Measurements from ENCODE around the gene LST1.
A peak's percentile ranks its signal among the peaks of the same experiment; 100 is the strongest.

Gene LST1

GRCh38 chr6:31620586-31621319 lies 34.7 kb downstream of the LST1 start, which contains the start of gene PRRC2A:
TSS of gene PRRC2A (plus strand) at chr6:31620715. CDS start at chr6:31622790, 2,075 bp downstream.
- peak; percentile 44 for DNase-seq (ENCODE audit: low spot score)

DNA sequence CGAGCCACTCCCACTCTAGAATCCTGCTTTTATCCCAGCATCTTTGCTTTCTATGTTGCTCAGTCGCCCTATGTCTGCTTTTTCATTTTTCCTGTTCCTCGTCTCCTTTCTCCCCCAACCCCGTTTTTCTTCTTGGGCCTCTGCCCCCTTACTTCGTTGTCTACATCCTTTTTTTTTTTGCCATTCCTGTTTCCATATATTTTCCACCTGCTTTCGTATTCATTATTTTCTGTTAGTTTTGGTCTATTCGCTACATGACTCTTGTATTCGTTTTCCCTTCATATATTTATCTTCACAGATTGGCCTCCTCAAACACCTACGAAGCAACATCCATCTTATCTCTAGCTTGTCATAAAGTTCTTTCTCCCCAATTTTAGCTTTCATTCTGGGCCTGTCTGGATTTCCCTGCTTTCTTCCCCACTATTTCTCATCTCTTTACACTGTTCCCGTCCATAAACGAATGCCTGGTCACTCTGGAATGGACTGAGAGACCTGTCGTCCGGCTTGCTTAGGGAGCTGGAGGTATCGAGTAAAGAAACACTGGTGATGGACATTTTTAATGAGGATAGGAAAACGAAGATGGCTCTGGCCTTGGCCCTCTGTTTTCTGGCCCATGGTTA lies 35.4 kb downstream of the LST1 start:
- peak; percentile 39 for DNase-seq (ENCODE audit: low spot score)

DNA sequence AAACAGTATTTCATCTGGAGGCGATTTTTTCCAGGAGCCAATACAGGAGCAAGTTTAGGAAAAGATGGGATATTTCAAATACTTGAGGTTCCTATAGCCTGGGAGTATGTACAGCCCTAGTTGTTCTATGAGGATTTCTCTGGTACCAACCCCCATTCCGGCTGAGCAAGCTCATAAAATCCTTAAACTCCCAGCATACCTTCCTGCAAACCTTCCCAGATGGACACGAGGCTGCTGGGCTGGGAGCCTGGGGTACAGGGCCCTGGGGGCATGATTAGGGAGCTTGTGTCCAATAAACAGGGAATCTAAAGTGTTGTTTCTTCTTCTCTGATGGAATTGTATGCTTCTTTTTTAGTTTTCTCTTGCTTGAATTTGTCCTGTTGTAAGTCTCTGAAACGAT lies 35.9 kb downstream of the LST1 start:
- no peak for DNase-seq (ENCODE audit: low spot score)

DNA sequence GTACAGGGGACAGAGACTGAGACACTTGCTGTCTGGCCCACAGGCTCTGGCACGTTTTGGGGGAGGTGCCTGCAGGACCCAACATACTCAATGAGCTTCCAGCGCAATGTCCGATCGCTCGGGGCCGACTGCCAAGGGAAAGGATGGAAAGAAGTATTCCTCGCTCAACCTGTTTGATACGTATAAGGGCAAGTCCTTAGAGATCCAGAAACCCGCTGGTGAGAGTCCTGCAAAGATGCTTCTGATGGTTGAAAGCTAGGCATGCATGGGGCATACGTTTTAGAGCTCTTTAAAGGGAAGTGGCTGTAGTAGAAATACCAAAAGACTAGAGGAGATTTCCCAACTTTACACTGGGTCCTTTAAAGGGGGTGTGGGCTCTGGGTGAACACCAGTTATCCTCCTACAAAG lies 36.6 kb downstream of the LST1 start:
- no peak for DNase-seq (ENCODE audit: low spot score)

DNA sequence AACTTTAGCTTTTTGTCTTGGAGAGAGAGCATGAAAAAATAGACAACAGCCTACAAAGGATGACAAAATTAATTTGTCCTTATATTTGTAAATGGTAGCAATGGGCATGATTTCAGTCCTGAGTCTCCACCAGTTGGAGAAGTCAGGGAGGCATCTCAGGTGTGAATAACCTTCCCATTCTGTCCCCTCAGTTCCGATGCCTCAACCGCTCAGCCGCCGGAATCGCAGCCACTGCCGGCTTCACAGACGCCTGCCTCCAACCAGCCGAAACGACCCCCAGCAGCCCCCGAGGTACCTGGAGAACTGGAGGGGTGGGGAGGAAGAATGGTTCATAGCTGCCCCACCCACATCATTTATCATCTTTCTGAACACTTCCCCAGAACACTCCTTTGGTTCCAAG lies 38.0 kb downstream of the LST1 start:
- DNase-seq (ENCODE audit: low spot score) = no peak

GRCh38 chr6:31626952-31627351 lies 40.9 kb downstream of the LST1 start:
- DNase-seq (ENCODE audit: low spot score) = no peak

GRCh38 chr6:31627690-31628287 lies 41.7 kb downstream of the LST1 start:
- DNase-seq (ENCODE audit: low spot score) = no peak

GRCh38 chr6:31629014-31629413 lies 42.9 kb downstream of the LST1 start:
- DNase-seq (ENCODE audit: low spot score) = no peak

- DNase-seq (ENCODE audit: low spot score) = no peak
These were observed 44.3 kb downstream of the LST1 start for GRCh38 chr6:31630177-31630934.

DNA sequence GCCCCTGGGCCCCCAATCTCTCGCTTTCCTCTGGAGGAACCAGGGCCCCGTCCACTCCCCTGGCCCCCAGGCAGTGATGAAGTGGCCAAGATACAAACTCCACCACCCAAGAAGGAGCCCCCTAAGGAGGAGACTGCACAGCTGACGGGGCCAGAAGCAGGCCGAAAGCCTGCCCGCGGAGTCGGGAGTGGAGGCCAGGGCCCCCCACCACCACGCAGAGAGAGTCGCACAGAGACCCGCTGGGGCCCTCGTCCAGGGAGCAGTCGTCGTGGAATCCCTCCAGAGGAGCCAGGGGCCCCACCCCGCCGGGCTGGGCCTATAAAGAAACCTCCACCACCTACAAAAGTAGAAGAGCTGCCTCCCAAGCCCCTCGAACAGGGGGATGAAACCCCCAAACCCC lies 45.1 kb downstream of the LST1 start:
- DNase-seq (ENCODE audit: low spot score) = no peak

DNA sequence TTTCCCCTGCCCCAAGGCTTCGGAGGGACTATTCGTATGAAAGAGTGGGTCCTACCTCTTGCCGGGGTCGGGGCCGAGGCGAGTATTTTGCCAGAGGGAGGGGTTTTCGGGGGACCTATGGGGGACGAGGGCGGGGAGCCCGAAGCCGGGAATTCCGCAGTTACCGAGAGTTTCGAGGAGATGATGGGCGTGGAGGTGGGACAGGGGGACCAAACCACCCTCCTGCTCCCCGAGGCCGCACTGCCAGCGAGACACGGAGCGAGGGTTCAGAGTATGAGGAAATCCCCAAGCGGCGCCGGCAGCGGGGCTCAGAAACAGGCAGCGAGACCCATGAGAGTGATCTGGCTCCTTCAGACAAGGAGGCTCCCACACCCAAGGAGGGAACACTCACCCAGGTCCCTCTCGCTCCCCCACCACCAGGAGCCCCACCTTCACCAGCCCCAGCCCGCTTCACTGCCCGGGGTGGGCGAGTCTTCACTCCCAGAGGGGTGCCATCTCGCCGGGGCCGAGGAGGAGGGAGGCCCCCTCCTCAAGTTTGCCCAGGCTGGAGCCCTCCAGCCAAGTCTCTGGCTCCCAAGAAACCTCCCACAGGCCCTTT lies 45.7 kb downstream of the LST1 start:
- DNase-seq (ENCODE audit: low spot score) = no peak

DNA sequence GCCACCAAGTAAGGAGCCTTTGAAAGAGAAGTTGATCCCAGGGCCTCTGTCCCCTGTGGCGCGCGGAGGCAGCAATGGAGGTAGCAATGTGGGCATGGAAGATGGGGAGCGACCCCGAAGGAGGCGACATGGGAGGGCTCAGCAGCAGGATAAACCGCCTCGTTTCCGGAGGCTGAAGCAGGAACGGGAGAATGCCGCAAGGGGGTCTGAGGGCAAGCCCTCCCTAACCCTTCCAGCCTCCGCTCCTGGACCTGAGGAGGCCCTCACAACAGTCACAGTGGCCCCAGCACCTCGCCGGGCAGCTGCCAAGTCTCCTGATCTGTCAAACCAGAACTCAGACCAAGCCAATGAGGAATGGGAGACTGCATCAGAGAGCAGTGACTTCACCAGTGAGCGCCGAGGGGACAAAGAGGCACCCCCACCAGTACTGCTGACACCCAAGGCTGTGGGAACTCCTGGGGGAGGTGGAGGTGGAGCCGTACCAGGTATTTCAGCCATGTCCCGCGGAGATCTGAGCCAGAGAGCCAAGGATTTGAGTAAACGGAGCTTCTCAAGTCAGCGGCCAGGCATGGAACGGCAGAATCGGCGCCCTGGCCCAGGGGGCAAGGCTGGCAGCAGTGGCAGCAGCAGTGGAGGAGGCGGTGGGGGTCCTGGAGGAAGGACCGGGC lies 46.3 kb downstream of the LST1 start:
- no peak for DNase-seq (ENCODE audit: low spot score)

- no peak for DNase-seq (ENCODE audit: low spot score)
These were observed 47.4 kb downstream of the LST1 start for GRCh38 chr6:31633447-31633846.

- DNase-seq (ENCODE audit: low spot score) = no peak
These were observed 48.1 kb downstream of the LST1 start for GRCh38 chr6:31634131-31634530.

DNA sequence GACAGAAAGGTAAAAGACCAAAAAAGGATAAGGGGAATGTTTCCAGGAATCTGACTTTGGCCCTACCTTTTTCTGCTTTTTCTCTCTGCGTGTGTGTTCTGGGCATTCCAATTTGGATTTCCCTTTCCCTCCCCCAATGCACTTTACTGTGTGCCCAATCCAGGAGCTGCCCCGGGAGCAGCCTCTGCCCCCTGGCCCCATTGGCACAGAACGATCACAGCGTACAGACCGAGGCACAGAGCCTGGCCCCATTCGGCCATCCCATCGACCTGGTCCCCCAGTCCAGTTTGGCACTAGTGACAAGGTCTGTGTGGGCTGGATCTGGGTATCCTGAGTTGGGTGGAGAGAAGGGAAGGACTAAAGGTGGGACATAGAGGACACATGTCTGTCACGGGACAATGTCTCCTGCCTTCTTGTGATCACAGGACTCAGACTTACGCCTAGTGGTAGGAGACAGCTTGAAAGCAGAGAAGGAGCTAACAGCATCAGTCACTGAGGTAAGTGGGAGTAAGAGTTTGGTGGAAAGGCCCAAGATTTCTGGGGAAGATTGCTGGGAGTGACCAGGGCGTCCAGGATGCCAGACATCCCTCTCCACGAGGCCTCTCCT lies 49.0 kb downstream of the LST1 start:
- DNase-seq (ENCODE audit: low spot score) = no peak

DNA sequence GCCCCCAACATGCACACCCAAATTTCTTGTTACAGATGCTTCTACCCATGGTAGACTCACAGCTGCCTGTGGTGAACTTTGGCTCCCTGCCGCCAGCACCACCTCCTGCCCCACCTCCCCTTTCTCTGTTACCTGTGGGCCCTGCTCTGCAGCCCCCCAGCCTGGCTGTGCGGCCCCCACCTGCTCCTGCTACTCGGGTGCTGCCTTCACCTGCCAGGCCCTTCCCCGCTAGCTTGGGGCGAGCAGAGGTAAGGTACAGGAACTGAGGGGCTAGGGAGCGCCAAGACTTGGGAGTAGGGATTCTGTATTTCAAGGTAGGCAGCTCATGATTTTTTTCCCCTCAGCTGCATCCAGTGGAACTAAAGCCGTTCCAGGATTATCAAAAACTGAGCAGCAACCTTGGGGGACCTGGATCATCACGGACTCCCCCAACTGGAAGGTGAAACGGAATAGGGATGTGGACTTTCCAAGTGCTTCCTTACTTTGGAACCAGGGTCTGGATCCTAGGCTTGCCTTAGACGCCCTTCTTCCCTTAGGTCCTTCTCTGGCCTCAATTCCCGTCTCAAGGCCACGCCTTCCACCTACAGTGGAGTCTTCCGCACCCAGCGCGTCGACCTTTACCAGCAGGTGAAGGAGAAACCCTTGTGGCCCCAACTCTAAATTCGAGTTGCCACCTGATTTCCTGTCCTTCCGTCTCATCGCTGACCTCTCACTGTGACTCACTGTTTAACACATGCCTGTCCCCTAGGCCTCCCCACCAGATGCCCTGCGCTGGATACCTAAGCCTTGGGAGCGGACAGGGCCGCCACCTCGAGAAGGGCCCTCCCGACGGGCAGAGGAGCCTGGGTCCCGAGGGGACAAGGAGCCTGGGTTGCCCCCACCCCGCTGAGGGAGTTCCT lies 50.9 kb downstream of the LST1 start:
- DNase-seq (ENCODE audit: low spot score) = no peak
